Loucy (cell line): ENCODE measurements around the gene INPP5D.

Experiments used
- H2AFZ ChIP-seq: fragments of 200-600 bp; sonication (generic); 2 replicates; pipeline ENCODE4 v1.6.0; 2016; ENCODE audit warnings: antibody characterized with exemption, mild to moderate bottlenecking, low read length, moderate library complexity
- H3F3A ChIP-seq: fragments of 200-600 bp; 2 replicates; pipeline ENCODE4 v1.6.0; 2016; ENCODE audit warnings: antibody characterized with exemption, low read depth, mild to moderate bottlenecking
- H3K27me3 ChIP-seq: fragments of 200-600 bp; sonication (generic); 2 replicates; pipeline ENCODE4 v1.6.1; 2014; ENCODE audit warnings: low read length, mild to moderate bottlenecking; ENCODE audit not compliant: insufficient read depth, poor library complexity, severe bottlenecking
- H3K36me3 ChIP-seq: fragments of 200-600 bp; sonication (generic); 2 replicates; pipeline ENCODE4 v1.6.1; 2016; ENCODE audit warnings: low read length; ENCODE audit not compliant: insufficient read depth
- H3K4me1 ChIP-seq: fragments of 200-600 bp; sonication (generic); 2 replicates; pipeline ENCODE4 v1.5.1; 2014; ENCODE audit warnings: low read length, mild to moderate bottlenecking; ENCODE audit not compliant: insufficient read depth, poor library complexity, severe bottlenecking
- H3K4me2 ChIP-seq: fragments of 200-600 bp; sonication (generic); 2 replicates; pipeline ENCODE4 v1.6.0; 2014; ENCODE audit warnings: antibody characterized with exemption, low read length, low read depth, mild to moderate bottlenecking; ENCODE audit not compliant: poor library complexity, severe bottlenecking
- H3K4me3 ChIP-seq: fragments of 200-600 bp; sonication (generic); 2 replicates; pipeline ENCODE4 v1.5.1; 2014; ENCODE audit warnings: low read length, mild to moderate bottlenecking, mixed read lengths; ENCODE audit not compliant: poor library complexity, severe bottlenecking
- H3K79me2 ChIP-seq: fragments of 200-600 bp; sonication (generic); 2 replicates; pipeline ENCODE4 v1.6.1; 2014; ENCODE audit warnings: low read length; ENCODE audit not compliant: insufficient read depth
- H3K9ac ChIP-seq: fragments of 200-600 bp; sonication (generic); 2 replicates; pipeline ENCODE4 v1.6.0; 2014; ENCODE audit warnings: mild to moderate bottlenecking, low read depth, low read length, moderate library complexity; ENCODE audit not compliant: poor library complexity, severe bottlenecking
- H3K9me2 ChIP-seq: fragments of 200-600 bp; sonication (generic); replicated peaks from 2 replicates; pipeline ENCODE4 v1.6.1; 2016; ENCODE audit warnings: low read depth, low read length, mixed read lengths
- H3K9me3 ChIP-seq: fragments of 200-600 bp; sonication (generic); 2 replicates; pipeline ENCODE4 v1.6.1; 2014; ENCODE audit warnings: mild to moderate bottlenecking, antibody characterized with exemption, low read length, low read depth; ENCODE audit not compliant: insufficient read depth
- H4K20me1 ChIP-seq: fragments of 200-600 bp; sonication (generic); 2 replicates; pipeline ENCODE4 v1.6.0; 2014; ENCODE audit warnings: antibody characterized with exemption, low read length, mild to moderate bottlenecking; ENCODE audit not compliant: insufficient read depth, poor library complexity, severe bottlenecking
- CTCF ChIP-seq: fragments of 200-600 bp; sonication (generic); conservative IDR thresholded peaks from 2 replicates; pipeline ENCODE4 v1.5.1; 2014; ENCODE audit warnings: mild to moderate bottlenecking, antibody characterized with exemption, low read length
- EZH2phosphoT487 ChIP-seq: fragments of 200-600 bp; IDR thresholded peaks from 2 replicates; pipeline ENCODE4 v1.6.1; 2018; ENCODE audit warnings: antibody characterized with exemption, mild to moderate bottlenecking, moderate library complexity, borderline replicate concordance

INPP5D gene

GRCh38 chr2:233147829-233148167 is 87.7 kb downstream of the INPP5D start:
- Histone ChIP-seq H3K36me3 (peaks cover 98% of the 10 kb centered on the region; the same call in 1 of the 2 replicates), H3K4me1 (no peaks in the 10 kb centered on the region), H3K4me3 (no peak overlapping the region), H3F3A (no peaks in the 10 kb centered on the region), H4K20me1 (no peaks in the 10 kb centered on the region), H3K79me2 (no peaks in the 10 kb centered on the region), H2AFZ (no peak overlapping the region), H3K9me3 (no peaks in the 10 kb centered on the region), H3K27me3 (no peaks in the 10 kb centered on the region), H3K9me2 (no peaks in the 10 kb centered on the region), H3K9ac (no peak overlapping the region), H3K4me2 (no peak overlapping the region)
- no peak for TF ChIP-seq EZH2phosphoT487
- no peak for TF ChIP-seq CTCF

- Histone ChIP-seq H3K9ac (no peak overlapping the region), H3K4me1 (no peaks in the 10 kb centered on the region), H3K4me3 (no peak overlapping the region), H2AFZ (no peak overlapping the region), H3K4me2 (no peak overlapping the region), H3K79me2 (no peaks in the 10 kb centered on the region), H3K9me3 (no peaks in the 10 kb centered on the region), H3K9me2 (no peaks in the 10 kb centered on the region), H3K27me3 (no peaks in the 10 kb centered on the region), H3K36me3 (peaks cover 98% of the 10 kb centered on the region; the same call in 1 of the 2 replicates), H3F3A (no peaks in the 10 kb centered on the region), H4K20me1 (no peaks in the 10 kb centered on the region)
- TF ChIP-seq EZH2phosphoT487 (no peak), CTCF (no peak)
Observed at GRCh38 chr2:233148354-233148753, 88.2 kb downstream of the INPP5D start.

GRCh38 chr2:233152541-233152940 is 92.4 kb downstream of the INPP5D start:
- Histone ChIP-seq H2AFZ (no peak overlapping the region), H3K9me2 (no peaks in the 10 kb centered on the region), H3K79me2 (no peaks in the 10 kb centered on the region), H3K27me3 (no peaks in the 10 kb centered on the region), H3K4me2 (no peak overlapping the region), H3K36me3 (peaks cover 94% of the 10 kb centered on the region; the same call in 1 of the 2 replicates), H3K4me3 (no peak overlapping the region), H3K4me1 (no peaks in the 10 kb centered on the region), H3K9me3 (no peaks in the 10 kb centered on the region), H4K20me1 (no peaks in the 10 kb centered on the region), H3F3A (no peaks in the 10 kb centered on the region), H3K9ac (no peak overlapping the region)
- TF ChIP-seq EZH2phosphoT487 (no peak), CTCF (no peak)
